IMR-90 (cell line): ENCODE results near the gene SLC38A5. TPM values are rescaled to one million over a fixed set of nuclear protein-coding genes. Genes with fewer than 3 reads are reported as not detected.
"Not testable (repeated sequence)": the region's sequence is repeated elsewhere in the genome, so short reads cannot be mapped to it uniquely, and the experiment has no call there.

Source experiments
- ATAC-seq: fragments of 200-7000 bp; cut with Tn5 transposase; 2 replicates; pipeline ENCODE4 v1.9.1; 2020; ENCODE audit warnings: low read depth, mild to moderate bottlenecking, moderate library complexity
- BruUV-seq: library from RNA; stranded (reverse); fragments of 400-500 nt; replicated peaks from 2 replicates; lab custom pipeline; 2021; lab: Mats Ljungman, UMichigan
- CTCF ChIA-PET: fragments of 300-600 bp; formaldehyde crosslinking; extraction: SDS; loops from one replicate; lab custom pipeline; 2021; ENCODE audit warnings: antibody characterized with exemption; lab: Yijun Ruan, JAX
- POLR2A ChIA-PET: fragments of 300-600 bp; sonication (Branson Sonifier 250); formaldehyde crosslinking; loops from one replicate; lab custom pipeline; 2022; ENCODE audit warnings: antibody characterized with exemption; ENCODE audit not compliant: unreplicated experiment; lab: Charles Lee
- DNase-seq: peaks from one replicate; pipeline ENCODE4 v3.0.0; 2013
- H2AFZ ChIP-seq: replicated peaks from 2 replicates; pipeline ENCODE3; 2013; ENCODE audit warnings: low read length, mild to moderate bottlenecking; ENCODE audit not compliant: poor library complexity
- H2AK5ac ChIP-seq: 2 replicates; pipeline ENCODE4 v1.6.1; 2013; ENCODE audit warnings: low read depth, low read length, inconsistent platforms
- H2AK9ac ChIP-seq: replicated peaks from 2 replicates; pipeline ENCODE3; 2013; ENCODE audit warnings: mild to moderate bottlenecking, low read depth, low read length, moderate library complexity; ENCODE audit not compliant: poor library complexity
- H2BK120ac ChIP-seq: 2 replicates; pipeline ENCODE4 v1.6.1; 2013; ENCODE audit warnings: low read depth, low read length, inconsistent platforms
- H2BK15ac ChIP-seq: 3 replicates; pipeline ENCODE4 v1.6.1; 2013; ENCODE audit warnings: low read depth, low read length, inconsistent platforms
- H2BK20ac ChIP-seq: 2 replicates; pipeline ENCODE4 v1.6.1; 2013; ENCODE audit warnings: low read depth, mild to moderate bottlenecking, inconsistent platforms, low read length, moderate library complexity
- H2BK5ac ChIP-seq: 2 replicates; pipeline ENCODE4 v1.6.1; 2013; ENCODE audit warnings: mild to moderate bottlenecking, low read depth, low read length, inconsistent platforms; ENCODE audit not compliant: poor library complexity, severe bottlenecking
- H3K14ac ChIP-seq: replicated peaks from 2 replicates; pipeline ENCODE4 v1.6.1; 2013; ENCODE audit warnings: low read depth, low read length, inconsistent platforms
- H3K18ac ChIP-seq: 2 replicates; pipeline ENCODE4 v1.6.1; 2013; ENCODE audit warnings: low read depth, low read length, control low read depth
- H3K23ac ChIP-seq: 2 replicates; pipeline ENCODE4 v1.6.1; 2013; ENCODE audit warnings: low read depth, low read length, inconsistent platforms
- H3K27ac ChIP-seq: 2 replicates; pipeline ENCODE4 v1.5.1; 2013; ENCODE audit warnings: mild to moderate bottlenecking, control low read depth, low read length; ENCODE audit not compliant: insufficient read depth
- H3K27me3 ChIP-seq: 2 replicates; pipeline ENCODE4 v1.6.1; 2013; ENCODE audit warnings: low read length; ENCODE audit not compliant: control insufficient read depth, insufficient read depth
- H3K36me3 ChIP-seq: 2 replicates; pipeline ENCODE4 v1.6.1; 2013; ENCODE audit warnings: low read length, mixed read lengths; ENCODE audit not compliant: control insufficient read depth, insufficient read depth
- H3K4ac ChIP-seq: 2 replicates; pipeline ENCODE4 v1.6.1; 2013; ENCODE audit warnings: low read depth, low read length, inconsistent platforms
- H3K4me1 ChIP-seq: 2 replicates; pipeline ENCODE4 v1.6.1; 2013; ENCODE audit warnings: low read length, mixed read lengths; ENCODE audit not compliant: control insufficient read depth, insufficient read depth
- H3K4me2 ChIP-seq: 2 replicates; pipeline ENCODE4 v1.6.1; 2013; ENCODE audit warnings: low read depth, mild to moderate bottlenecking, control low read depth, low read length, moderate library complexity
- H3K4me3 ChIP-seq: 2 replicates; pipeline ENCODE4 v1.5.1; 2013; ENCODE audit warnings: low read depth, mild to moderate bottlenecking, control low read depth, low read length, moderate library complexity; ENCODE audit not compliant: insufficient read depth
- H3K56ac ChIP-seq: 2 replicates; pipeline ENCODE4 v1.6.1; 2013; ENCODE audit warnings: low read length, inconsistent platforms; ENCODE audit not compliant: insufficient read depth; ENCODE audit errors: extremely low read depth
- H3K79me1 ChIP-seq, 2 experiments: 2 replicates each; pipeline ENCODE4 v1.6.1; 2013; ENCODE audit warnings: low read length in 2 of 2, inconsistent platforms in 1 of 2, low read depth in 1 of 2
- H3K9ac ChIP-seq: 2 replicates; pipeline ENCODE4 v1.6.1; 2013; ENCODE audit warnings: low read depth, low read length, control low read depth
- H3K9me1 ChIP-seq: 2 replicates; pipeline ENCODE4 v1.6.1; 2013; ENCODE audit warnings: low read length, inconsistent platforms; ENCODE audit not compliant: insufficient read depth
- H3K9me3 ChIP-seq: 2 replicates; pipeline ENCODE4 v1.6.1; 2013; ENCODE audit warnings: low read length; ENCODE audit not compliant: control insufficient read depth, insufficient read depth
- H4K20me1 ChIP-seq: 2 replicates; pipeline ENCODE4 v1.6.1; 2013; ENCODE audit warnings: low read length, inconsistent platforms; ENCODE audit not compliant: insufficient read depth
- H4K5ac ChIP-seq: 2 replicates; pipeline ENCODE4 v1.6.1; 2013; ENCODE audit warnings: mild to moderate bottlenecking, low read depth, low read length, control low read depth
- H4K8ac ChIP-seq, 2 experiments: 2 replicates each; pipeline ENCODE4 v1.6.1; 2013; ENCODE audit warnings: low read depth in 2 of 2, low read length in 2 of 2, control low read depth in 1 of 2, inconsistent platforms in 1 of 2
- H4K91ac ChIP-seq: 2 replicates; pipeline ENCODE4 v1.6.1; 2013; ENCODE audit warnings: low read depth, low read length, inconsistent platforms; ENCODE audit not compliant: insufficient read depth
- MAFK ChIP-seq: IDR thresholded peaks from 2 replicates; pipeline ENCODE4 v1.6.1; 2012; ENCODE audit warnings: low read depth, low read length, improper control_type of control experiment
- WGBS, 2 experiments: methylation state at CpG; one replicate each; pipeline versions ENCODE4 v1.1.5 to v1.1.7; 2013; ENCODE audit warnings: missing lambda C conversion rate in 2 of 2; ENCODE audit not compliant: insufficient read length in 1 of 2; ENCODE audit errors: extremely low coverage in 2 of 2; 5-methylcytosine and 5-hydroxymethylcytosine counted together
- dilution Hi-C: fragments of 300-500 bp; cut with HindIII; formaldehyde crosslinking; loops from one replicate; pipeline ENCODE4 v1.14.3; 2018; ENCODE audit warnings: low sequenced_read_pairs; ENCODE audit not compliant: unreplicated experiment
- in situ Hi-C: fragments of 300-500 bp; cut with MboI; formaldehyde crosslinking; loops from 3 replicates; pipeline ENCODE4 v1.14.3; 2019; ENCODE audit warnings: low sequenced_read_pairs, inconsistent platforms, mixed read lengths
- intact Hi-C: fragments of 100-400 bp; cut with micrococcal nuclease; formaldehyde crosslinking; loops from 2 replicates; pipeline ENCODE4 v1.10.0; 2022
- polyA plus RNA-seq, 3 experiments: library from polyadenylated mRNA; depleted of rRNA; stranded (reverse); fragments of >200 nt; gene quantifications; 2 replicates each; pipeline ENCODE4 v1.2.3, GENCODE V29; 2012; ENCODE audit warnings: low replicate concordance in 1 of 3
- total RNA-seq: library from RNA; depleted of rRNA; stranded (reverse); fragments of >200 nt; gene quantifications from 2 replicates; pipeline ENCODE4 v1.2.3, GENCODE V29; 2012

Gene SLC38A5
- total and polyA plus RNA-seq, 2 of the 4 experiments (the other 2 are of a cell fraction) = 12.2 to 20.4 TPM

DNA sequence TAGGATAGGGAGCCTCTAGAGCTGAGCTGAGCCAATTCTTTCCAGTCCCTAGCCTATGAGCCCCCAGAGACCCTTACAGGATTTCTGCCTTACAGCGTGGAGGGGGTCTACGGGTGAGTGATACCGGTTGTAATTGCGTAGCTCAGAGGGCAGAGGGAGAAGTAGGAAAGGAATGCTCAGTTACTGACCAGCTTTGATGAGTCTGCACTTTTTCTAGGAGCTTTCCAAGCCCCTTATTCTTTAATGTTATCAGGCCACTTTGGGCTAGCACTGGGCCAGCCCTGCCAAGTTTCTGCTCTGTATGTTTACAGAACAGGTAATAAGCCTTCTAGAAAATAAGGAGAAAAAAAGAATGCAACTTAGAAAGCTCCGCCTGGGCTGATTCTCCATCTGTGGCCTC is 40.5 kb downstream of the SLC38A5 start:
- H2BK120ac ChIP-seq, CTCF ChIA-PET, H2BK5ac ChIP-seq, H4K91ac ChIP-seq, H2BK15ac ChIP-seq, H3K18ac ChIP-seq, H2AFZ ChIP-seq, ATAC-seq, H4K8ac ChIP-seq, H3K9ac ChIP-seq, DNase-seq, H4K20me1 ChIP-seq, intact Hi-C loops, H3K4ac ChIP-seq, in situ Hi-C loops, H4K5ac ChIP-seq, H2AK5ac ChIP-seq, H3K56ac ChIP-seq, H3K27ac ChIP-seq, H3K4me2 ChIP-seq, H3K27me3 ChIP-seq, H3K4me3 ChIP-seq, H3K9me3 ChIP-seq, POLR2A ChIA-PET, H3K4me1 ChIP-seq, dilution Hi-C loops, H3K36me3 ChIP-seq, H2AK9ac ChIP-seq, H3K79me1 ChIP-seq, H3K23ac ChIP-seq, BruUV-seq, H2BK20ac ChIP-seq, H3K14ac ChIP-seq, H3K9me1 ChIP-seq: not testable (repeated sequence)
- WGBS, 2 experiments = no CpG with 5 or more reads among the region's 5 CpGs
- TF ChIP-seq MAFK = peak; percentile 44; the same call in 1 of the 2 replicates

GRCh38 chrX:48427027-48427716 is 42.9 kb downstream of the SLC38A5 start:
- H3K9me3 ChIP-seq, H4K8ac ChIP-seq, H4K91ac ChIP-seq, ATAC-seq, H3K4ac ChIP-seq, H3K23ac ChIP-seq, H4K5ac ChIP-seq, H2AFZ ChIP-seq, DNase-seq, H3K27ac ChIP-seq, H3K14ac ChIP-seq, H4K20me1 ChIP-seq, H2BK15ac ChIP-seq, in situ Hi-C loops, H3K4me1 ChIP-seq, H3K36me3 ChIP-seq, H2BK5ac ChIP-seq, CTCF ChIA-PET, H3K79me1 ChIP-seq, POLR2A ChIA-PET, H3K18ac ChIP-seq, H3K9me1 ChIP-seq, dilution Hi-C loops, H3K4me3 ChIP-seq, H3K56ac ChIP-seq, intact Hi-C loops, H2AK5ac ChIP-seq, H2BK120ac ChIP-seq, H3K9ac ChIP-seq, H3K27me3 ChIP-seq, BruUV-seq, H2AK9ac ChIP-seq, H2BK20ac ChIP-seq, H3K4me2 ChIP-seq: not testable (repeated sequence)
- no CpG with 5 or more reads among the region's 12 CpGs for WGBS, 2 experiments
